ENCODE results near the gene APLP1.

APLP1 gene

DNA sequence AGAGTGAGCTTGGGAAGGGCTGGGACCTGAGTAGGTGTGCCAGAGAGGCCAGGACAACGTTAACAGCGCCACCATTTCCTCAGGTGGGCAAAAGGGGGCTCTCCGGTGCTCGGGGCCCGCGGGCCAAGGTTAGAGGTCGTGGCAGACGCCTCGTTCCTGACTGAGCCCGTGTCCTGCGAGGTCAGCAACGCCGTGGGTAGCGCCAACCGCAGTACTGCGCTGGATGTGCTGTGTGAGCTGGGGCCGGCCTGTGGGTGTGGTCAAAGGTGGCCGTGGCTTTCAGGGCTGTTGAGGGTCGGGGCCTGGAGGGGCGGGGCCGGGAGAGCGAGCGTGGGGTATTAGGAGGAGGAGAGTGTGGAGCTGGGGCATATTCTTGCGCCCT, 7.9 kb upstream of the APLP1 start:
- H3K27ac ChIP-seq (ENCODE audit: low read length), result no peak overlapping the region
- H3K4me1 ChIP-seq (ENCODE audit: insufficient read depth, low read length), result peaks cover 21% of the 10 kb centered on the region
- H3K4me2 ChIP-seq (ENCODE audit: insufficient read depth, low read length), result no peak overlapping the region
- H3K79me2 ChIP-seq (ENCODE audit: insufficient read depth, low read length), result no peaks in the 10 kb centered on the region
- H3K9ac ChIP-seq (ENCODE audit: low read depth, low read length), result no peak overlapping the region
- H3K4me3 ChIP-seq (ENCODE audit: low read depth in 1 of 2, low read length in 2 of 2), result no peak overlapping the region
- no peaks in the 10 kb centered on the region for H3K36me3 ChIP-seq (ENCODE audit: insufficient read depth, low read length)
- no peak for DNase-seq
- no peaks in the 10 kb centered on the region for H3K9me3 ChIP-seq (ENCODE audit: insufficient read depth, low read length, severe bottlenecking)
- no peaks in the 10 kb centered on the region for H4K20me1 ChIP-seq (ENCODE audit: insufficient read depth, low read length)
- TF ChIP-seq EZH2 (IDR thresholded peaks at IDR 0.05; ENCODE audit: borderline replicate concordance, low read depth, low read length, severe bottlenecking), result no peak
- TF ChIP-seq, protein P1, sequence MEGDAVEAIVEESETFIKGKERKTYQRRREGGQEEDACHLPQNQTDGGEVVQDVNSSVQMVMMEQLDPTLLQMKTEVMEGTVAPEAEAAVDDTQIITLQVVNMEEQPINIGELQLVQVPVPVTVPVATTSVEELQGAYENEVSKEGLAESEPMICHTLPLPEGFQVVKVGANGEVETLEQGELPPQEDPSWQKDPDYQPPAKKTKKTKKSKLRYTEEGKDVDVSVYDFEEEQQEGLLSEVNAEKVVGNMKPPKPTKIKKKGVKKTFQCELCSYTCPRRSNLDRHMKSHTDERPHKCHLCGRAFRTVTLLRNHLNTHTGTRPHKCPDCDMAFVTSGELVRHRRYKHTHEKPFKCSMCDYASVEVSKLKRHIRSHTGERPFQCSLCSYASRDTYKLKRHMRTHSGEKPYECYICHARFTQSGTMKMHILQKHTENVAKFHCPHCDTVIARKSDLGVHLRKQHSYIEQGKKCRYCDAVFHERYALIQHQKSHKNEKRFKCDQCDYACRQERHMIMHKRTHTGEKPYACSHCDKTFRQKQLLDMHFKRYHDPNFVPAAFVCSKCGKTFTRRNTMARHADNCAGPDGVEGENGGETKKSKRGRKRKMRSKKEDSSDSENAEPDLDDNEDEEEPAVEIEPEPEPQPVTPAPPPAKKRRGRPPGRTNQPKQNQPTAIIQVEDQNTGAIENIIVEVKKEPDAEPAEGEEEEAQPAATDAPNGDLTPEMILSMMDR (IDR thresholded peaks at IDR 0.05; ENCODE audit: borderline replicate concordance, extremely low read depth, low read length, poor library complexity, severe bottlenecking), result no peak
- ATAC-seq (ENCODE audit: insufficient read depth, low read depth), result no peak
- no peak overlapping the region for H2AFZ ChIP-seq (ENCODE audit: low read depth, low read length)
- H3K27me3 ChIP-seq (ENCODE audit: insufficient read depth, low read length, poor library complexity), result peaks cover 8% of the 10 kb centered on the region

- H3K4me2 ChIP-seq (ENCODE audit: insufficient read depth, low read length), result no peak overlapping the region
- H3K9ac ChIP-seq (ENCODE audit: low read depth, low read length), result no peak overlapping the region
- peaks cover 15% of the 10 kb centered on the region for H3K4me1 ChIP-seq (ENCODE audit: insufficient read depth, low read length)
- peaks cover 2% of the 10 kb centered on the region for H3K27me3 ChIP-seq (ENCODE audit: insufficient read depth, low read length, poor library complexity)
- ATAC-seq (ENCODE audit: insufficient read depth, low read depth) (no peak), DNase-seq (no peak)
- no peak overlapping the region for H2AFZ ChIP-seq (ENCODE audit: low read depth, low read length)
- no peak overlapping the region for H3K4me3 ChIP-seq (ENCODE audit: low read depth in 1 of 2, low read length in 2 of 2)
- no peak for TF ChIP-seq EZH2 (IDR thresholded peaks at IDR 0.05; ENCODE audit: borderline replicate concordance, low read depth, low read length, severe bottlenecking)
- TF ChIP-seq, protein P1 (IDR thresholded peaks at IDR 0.05; ENCODE audit: borderline replicate concordance, extremely low read depth, low read length, poor library complexity, severe bottlenecking), result no peak
- no peaks in the 10 kb centered on the region for H3K79me2 ChIP-seq (ENCODE audit: insufficient read depth, low read length)
- H3K36me3 ChIP-seq (ENCODE audit: insufficient read depth, low read length), result no peaks in the 10 kb centered on the region
- H3K9me3 ChIP-seq (ENCODE audit: insufficient read depth, low read length, severe bottlenecking), result no peaks in the 10 kb centered on the region
- no peaks in the 10 kb centered on the region for H4K20me1 ChIP-seq (ENCODE audit: insufficient read depth, low read length)
- no peak overlapping the region for H3K27ac ChIP-seq (ENCODE audit: low read length)
Observed at GRCh38 chr19:35860818-35861639, 7.3 kb upstream of the APLP1 start.

GRCh38 chr19:35861640-35862160, 6.7 kb upstream of the APLP1 start:
- H3K9ac ChIP-seq (ENCODE audit: low read depth, low read length), result no peak overlapping the region
- TF ChIP-seq EZH2 (IDR thresholded peaks at IDR 0.05; ENCODE audit: borderline replicate concordance, low read depth, low read length, severe bottlenecking), result no peak
- TF ChIP-seq, protein P1 (IDR thresholded peaks at IDR 0.05; ENCODE audit: borderline replicate concordance, extremely low read depth, low read length, poor library complexity, severe bottlenecking), result no peak
- H3K4me1 ChIP-seq (ENCODE audit: insufficient read depth, low read length), result peaks cover 9% of the 10 kb centered on the region
- no peak overlapping the region for H3K4me3 ChIP-seq (ENCODE audit: low read depth in 1 of 2, low read length in 2 of 2)
- no peaks in the 10 kb centered on the region for H4K20me1 ChIP-seq (ENCODE audit: insufficient read depth, low read length)
- no peaks in the 10 kb centered on the region for H3K9me3 ChIP-seq (ENCODE audit: insufficient read depth, low read length, severe bottlenecking)
- H3K27ac ChIP-seq (ENCODE audit: low read length), result no peak overlapping the region
- H2AFZ ChIP-seq (ENCODE audit: low read depth, low read length), result no peak overlapping the region
- H3K36me3 ChIP-seq (ENCODE audit: insufficient read depth, low read length), result no peaks in the 10 kb centered on the region
- ATAC-seq (ENCODE audit: insufficient read depth, low read depth) (no peak), DNase-seq (no peak)
- no peaks in the 10 kb centered on the region for H3K27me3 ChIP-seq (ENCODE audit: insufficient read depth, low read length, poor library complexity)
- no peaks in the 10 kb centered on the region for H3K79me2 ChIP-seq (ENCODE audit: insufficient read depth, low read length)
- no peak overlapping the region for H3K4me2 ChIP-seq (ENCODE audit: insufficient read depth, low read length)
